Activated CD4-positive, alpha-beta T cell treated with anti-CD3 and anti-CD28 coated beads, Interleukin-2, Interleukin-6, amounts not matched to agents 100 ng/mL and 50 ng/mL, durations not matched to agents 16 hours and 8 hours (primary cell): ENCODE results near the gene HMX1.

Experiments
- DNase-seq: peaks from one replicate; pipeline ENCODE4 v3.0.0-alpha.2; 2020

The HMX1 gene

DNA sequence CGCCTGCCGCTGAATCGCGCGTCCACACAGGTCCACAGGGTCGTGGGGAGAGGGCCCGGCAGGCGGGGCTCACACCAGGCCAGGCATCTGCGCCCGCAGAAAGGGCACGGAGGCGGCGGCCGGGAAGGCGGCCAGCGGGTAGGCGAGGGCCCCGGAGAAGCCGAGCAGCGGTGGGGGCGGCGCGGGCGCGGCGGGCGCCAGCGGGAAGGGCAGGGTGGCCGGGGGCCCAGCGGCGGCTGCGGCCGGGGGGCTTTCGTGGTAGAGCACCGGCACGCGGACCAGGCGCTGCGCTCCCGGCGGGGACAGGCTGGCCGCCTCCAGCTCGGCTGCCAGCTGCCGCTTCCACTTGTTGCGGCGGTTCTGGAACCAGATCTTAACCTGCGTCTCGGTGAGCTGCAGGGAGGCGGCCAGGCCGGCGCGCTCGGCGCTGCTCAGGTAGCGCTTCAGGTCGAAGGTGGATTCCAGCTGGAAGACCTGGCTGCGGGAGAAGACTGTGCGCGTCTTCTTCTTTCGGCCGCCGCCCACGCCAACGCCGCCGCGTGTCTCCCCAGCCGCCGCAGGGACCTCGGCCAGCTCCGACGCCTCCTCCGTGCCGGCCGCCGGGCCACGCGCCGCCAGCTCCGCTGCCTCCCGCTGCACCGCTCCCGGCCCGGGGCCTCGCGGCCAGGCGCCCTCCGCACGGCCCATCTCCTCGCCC is 3.9 kb downstream of the HMX1 start:
- DNase-seq = no peak

DNA sequence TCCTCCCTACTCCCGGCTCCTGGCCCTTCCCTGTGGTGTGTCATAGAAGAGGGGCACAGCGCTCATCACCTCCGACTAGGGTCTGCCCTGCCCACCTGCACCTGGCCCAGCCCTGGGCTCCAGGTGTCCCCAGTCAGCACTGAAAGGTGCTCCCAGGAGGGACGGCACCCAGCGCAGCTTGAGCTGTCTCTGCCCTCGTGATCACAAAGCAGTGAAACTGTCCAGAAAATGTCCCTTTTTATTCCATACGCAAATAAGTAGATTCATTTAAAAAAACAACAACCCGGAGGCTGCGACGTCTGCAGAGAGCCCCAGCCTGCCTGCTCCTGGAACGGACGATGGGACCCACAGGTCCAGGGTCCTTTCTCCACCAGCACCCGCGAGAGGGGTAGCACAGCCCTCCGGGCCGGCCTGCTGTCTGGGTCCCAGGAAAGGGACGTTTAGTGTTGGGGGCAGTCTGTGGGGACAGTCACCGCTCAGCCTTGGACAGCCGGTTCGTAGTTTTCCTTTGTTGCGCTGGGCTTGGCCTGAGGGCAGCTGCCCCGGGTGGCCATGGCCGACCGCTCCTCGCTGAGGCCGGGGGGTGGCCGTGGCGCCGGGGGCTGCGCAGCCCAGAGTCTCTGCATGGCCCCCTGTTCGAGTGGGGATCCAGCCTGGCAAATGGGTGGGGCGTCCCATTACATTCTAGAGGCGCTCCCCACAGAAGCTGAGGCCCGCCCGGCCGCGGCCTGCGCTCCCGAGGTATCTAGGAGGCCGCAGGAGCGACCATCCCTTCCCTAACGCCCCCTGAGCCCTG is 4.6 kb downstream of the HMX1 start:
- DNase-seq = no peak

DNA sequence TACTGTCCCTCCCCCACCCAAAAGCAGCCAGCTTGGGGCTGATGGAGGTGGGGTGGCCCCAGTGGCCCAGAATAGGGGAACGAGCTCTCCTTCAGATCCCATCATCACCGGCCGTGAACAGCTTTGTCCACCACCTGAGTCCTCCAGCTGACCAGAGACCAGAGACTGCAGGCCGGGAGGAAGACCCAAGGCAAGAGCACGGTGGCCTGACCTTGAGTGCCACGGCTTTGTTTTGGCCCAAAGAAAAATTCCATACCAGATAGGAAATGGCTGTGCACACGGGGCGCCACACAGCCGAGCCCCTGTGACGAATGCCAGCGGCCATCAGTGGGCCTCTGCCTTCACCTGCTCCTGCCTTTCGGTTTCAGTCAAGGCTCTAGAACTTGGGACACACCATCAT is 5.2 kb downstream of the HMX1 start:
- DNase-seq = no peak

DNA sequence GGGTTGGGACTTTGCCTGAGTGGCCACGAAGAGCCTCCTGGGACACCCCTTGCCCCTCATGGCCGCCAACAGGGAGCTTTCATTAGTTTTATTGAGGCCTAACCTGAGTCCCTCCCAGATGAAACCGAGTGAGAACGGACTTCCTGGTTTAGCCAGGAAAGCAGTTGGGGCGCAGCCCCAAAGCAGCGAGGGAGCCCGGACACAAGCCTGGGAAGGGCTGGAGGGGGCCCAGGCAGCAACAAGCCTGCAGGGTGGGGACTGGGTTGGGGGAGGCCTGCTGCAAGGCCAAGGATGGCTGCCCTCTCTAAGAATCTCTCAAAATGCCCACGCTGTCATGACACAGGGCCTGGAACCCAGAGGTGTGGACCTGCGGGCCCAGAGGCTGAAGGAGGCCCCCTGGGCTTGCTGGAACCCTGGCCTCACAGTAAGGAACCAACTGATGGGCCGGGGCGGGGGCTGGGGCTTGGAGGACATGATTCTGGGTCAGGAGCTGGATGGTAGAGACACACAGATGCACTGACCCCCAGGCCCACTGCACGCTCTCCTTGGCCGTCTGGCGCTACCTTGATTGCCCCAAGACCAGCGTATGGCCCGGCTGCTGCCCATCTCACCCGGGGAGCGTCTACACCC is 5.8 kb downstream of the HMX1 start:
- no peak for DNase-seq

DNA sequence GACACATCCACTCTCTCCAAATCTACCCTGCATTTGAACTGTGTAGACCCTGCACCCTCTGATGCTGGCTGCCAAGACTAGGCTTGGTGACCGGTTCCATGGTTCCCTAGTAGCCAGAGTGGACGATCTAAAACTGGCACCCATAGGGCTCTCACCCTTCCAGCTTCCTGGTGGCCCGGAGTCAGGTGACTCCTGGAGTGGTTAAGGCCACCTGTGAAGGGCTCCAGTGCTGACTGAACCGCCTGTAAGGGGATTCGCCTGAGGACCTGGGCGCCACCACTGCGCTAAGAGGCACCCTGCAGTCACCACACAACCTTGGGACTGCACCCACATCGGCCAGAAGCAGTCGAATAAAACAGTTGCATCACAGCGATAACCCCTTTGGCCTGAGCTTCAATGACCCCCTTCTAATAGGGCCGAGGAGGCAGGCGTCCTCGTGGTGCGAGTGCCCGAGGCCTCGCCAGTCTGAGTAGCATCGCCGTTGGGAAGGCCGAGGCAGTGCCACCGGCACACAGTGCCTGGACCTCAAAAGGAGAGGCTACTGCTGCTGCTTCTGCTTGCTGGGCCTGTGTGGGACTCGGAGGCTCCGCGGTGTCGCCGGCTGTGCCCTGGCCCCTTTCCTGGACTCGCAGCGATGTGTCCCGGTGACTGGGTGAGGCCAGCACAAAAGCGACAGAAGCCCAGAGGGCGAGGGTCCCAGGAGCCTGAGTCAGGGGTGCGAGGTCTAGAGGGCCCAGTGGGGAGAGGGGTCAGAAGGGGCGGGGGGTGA is 6.5 kb downstream of the HMX1 start:
- no peak for DNase-seq

DNA sequence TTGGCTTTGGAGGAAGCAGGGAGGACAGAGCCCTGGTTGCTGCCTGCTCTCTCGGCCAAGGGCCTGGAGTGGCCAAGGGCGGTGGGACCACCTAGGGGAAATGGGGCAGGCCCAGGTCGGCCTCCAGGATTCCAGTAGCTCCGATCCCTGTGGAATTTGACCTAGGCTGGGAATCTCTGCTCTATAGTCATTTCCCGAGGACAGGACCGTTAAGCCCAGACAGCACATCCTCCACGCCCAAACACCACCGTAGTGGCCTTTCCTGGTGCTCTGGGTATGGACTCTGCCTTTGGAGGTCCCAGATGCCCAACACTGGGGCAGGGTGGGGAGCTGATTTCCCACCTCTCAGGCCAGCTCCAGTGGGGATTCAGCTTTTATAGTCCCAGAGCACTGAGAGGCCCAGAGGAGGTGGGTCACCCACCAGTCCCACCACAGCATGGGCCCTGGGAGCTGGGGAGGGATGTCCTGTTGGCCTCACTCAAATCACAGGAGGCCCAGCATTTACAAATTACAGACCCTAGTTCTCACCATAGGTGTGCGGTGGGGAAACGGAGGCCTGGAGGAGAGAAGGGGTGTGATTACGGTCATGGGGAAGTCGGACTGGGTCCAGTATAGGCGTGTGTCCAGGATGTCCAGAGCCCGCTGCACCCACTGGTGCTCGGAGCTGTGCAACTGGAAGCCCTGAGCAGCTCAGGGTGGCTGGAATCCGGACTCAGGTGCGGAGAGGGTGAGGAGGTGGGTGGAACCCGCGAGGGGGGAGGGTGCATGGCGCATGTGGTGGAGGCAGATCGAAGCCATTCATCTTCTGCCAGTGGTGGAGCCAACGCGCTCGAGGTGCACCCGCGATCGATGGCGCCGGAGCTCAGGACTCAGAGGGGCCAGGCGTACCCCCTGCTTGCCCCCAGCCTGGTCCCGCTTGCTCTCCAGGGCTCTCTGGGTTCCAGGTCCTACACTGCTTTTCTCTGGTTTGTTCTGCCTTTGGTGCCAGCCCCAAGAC is 7.7 kb downstream of the HMX1 start:
- DNase-seq = no peak

DNA sequence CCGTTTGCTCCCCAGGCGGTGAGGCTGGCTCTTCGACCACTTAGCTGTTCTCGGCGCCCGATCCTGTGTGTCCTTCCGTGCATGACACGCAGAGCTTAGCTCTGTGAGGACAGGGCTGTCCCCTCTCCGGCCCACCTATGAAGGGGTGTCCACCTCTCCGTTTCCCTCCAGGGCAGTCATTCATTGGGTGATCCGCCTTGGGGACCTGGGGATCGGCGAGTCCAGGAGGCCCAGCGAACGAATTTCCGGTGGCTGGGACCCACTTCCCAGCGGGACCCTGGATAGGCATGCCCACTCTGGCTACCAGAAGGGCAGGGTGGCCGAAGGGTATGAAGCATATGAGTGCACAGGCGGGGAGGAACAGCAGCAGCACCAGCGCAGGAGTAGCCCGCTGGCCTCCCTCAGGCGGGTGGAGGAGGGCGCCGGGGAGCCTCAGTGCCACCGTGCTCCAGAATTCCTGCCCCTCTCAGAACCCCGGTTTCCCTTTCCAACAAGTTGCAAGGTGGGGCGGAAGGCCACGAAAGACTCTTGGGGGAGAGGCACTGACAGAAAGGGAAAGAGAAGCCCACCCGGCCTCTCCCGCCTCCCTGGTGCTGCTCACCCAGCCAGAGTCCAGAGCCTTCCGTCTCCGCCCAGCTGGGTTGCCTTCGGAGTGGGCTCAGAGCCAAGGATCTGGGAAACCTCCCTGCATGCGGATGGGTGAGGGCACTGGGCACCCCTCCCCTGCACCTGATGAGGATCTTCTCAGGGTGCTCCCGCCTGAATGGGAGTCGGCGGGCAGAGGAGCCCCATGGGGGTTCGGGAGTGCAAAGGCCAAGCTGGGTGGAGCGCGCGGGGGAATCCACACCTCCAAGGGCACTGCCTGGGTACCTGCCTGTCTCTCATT is 8.6 kb downstream of the HMX1 start:
- no peak for DNase-seq

DNA sequence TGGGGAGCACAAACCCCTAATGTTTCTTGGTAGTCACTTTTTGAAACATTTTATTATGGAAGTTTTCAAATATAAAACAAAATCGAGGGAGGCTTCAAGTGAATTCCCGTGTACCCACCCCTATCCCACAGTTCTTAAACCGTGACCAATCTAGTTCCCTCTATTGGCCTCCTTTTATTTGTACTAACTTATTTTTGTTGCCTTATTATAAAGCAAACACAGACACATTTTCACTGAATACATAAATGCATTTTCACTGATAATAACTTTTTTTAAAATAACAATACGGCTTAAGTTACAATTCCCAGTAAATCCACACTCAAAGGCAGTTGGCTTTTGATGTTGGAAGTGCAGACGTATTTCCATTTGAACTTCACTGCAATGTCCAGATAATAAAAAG is 9.3 kb downstream of the HMX1 start:
- DNase-seq = no peak

DNA sequence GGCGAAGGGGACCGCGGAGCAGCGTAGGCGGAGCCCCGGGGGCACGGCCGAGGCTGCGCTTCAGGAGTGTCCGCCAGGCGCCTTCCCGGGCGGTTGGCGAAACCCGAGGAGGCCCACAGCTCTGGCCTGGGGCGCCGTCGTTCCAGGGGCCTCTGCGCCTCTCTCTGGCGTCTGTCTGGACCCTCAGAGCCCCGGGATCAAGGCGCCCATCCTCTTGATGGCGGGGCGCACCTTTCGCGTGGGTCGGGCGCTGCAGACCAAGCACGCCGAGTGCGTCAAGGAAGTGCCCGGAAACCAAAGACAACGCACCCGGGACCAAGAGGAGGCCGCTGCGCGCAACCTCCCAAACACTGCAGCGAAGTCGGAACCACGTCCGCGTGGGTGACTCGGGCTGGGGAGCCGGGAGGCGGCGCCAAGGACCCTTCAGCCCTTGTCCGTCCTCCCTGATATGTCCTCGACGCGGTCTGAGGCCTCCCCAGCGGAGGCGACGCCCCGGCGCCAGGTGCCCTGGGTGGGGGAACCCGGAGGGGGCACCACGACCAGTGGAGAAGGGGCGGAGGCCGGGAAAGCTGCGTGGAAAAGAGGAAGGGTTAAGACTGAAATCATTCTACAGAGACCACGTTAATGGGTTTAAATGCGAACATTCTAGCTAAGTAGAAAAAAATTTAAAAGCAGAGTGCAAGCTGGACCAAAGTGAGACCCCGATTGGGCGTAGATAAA is 9.9 kb downstream of the HMX1 start:
- DNase-seq = no peak

DNA sequence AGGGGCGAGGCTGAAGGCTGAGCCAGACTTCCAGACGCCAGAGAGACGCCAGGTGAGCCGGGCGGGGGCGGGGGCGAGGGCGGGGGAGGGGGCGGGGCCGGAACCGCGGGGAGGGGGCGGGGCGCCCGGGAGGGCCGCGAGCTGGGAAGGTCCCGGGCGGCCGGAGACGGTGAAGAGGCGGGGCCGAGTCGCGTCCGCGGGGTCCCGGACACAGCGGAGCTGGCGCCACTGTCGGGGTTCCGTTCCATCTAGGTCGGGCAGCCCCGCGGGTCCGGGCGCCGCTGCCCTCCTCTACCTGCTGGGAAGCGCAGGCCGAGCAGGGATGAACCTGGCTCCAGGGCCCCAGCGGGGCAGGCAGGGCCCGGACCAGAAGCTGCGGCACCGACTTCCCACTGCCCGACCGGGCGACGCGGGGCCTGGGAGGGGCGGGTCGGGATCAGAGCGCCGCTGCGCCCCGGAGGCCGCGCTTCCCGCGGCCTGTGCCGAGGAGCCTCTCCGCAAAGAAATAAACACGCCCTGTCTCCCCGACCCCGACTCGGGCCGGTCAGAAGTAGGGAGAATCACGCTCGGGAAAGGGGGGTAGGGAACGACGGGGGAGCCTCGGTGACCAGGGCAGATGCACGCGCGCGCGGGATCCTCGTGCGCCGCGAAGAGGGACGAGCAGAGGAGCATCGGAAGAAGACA is 10.6 kb downstream of the HMX1 start:
- no peak for DNase-seq

DNA sequence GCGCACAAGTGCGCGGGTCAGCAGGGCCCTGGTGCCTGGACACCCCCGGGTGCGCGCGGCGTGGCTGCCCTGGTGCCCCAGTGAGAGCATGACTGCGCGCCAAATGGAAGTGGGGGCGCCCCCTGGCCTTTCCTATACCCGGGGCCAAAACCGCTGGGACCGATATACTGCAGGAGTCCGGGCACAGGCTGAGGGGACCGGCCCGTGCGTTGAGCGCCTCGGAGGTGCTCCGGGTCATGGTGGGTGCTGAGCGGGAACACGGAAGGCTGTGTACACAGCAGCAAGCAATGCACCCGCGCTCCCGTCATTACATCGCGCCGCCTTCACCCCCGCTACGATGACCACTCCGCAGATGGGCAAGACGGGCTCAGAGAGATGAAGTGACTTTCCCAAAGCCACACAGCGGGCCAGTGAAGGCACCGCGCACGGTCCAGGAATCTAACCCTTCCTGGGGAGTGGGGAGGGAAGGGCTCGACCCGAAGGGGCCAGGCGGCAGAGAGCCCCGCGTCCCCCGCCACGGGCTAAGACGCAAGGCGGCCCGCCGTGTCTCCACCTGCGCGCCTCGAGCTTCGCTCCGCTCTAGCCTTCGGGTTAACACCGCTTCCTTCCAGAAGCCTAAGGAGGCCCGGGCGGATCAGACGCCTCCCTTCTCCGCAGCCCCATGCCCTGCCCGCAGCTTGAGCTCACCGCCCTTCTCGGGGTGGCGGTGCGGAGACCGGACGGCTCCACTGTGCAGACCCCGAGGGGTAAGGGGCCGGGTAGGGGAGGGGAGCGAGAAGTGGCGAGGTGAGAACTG is 11.3 kb downstream of the HMX1 start:
- no peak for DNase-seq

DNA sequence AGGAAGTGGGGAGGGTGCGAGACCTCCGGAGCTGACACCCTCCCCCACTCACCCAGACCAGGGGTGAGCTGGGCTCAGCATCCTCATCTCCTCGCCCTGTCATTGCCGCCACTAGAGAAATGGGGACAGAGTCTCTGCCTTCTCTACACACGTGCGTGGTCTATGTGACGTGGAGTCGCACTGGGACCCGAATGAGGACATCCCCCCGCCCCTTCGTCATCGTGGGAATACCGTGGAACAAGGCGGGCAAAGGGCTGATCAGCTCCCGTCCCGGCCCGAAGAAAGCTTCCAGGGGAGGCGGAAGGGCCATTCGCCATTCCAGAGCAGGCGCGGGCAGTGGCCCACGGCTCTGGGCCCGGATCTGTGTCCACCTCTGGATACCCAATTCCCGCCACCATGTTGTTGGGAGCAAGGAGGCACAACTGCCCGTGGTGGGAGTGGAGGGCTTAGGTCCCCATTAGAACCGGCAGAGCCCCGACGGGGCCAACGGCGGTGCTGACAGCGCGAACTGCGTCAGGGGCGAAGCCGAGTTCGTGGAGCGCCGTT is 12.0 kb downstream of the HMX1 start:
- no peak for DNase-seq

DNA sequence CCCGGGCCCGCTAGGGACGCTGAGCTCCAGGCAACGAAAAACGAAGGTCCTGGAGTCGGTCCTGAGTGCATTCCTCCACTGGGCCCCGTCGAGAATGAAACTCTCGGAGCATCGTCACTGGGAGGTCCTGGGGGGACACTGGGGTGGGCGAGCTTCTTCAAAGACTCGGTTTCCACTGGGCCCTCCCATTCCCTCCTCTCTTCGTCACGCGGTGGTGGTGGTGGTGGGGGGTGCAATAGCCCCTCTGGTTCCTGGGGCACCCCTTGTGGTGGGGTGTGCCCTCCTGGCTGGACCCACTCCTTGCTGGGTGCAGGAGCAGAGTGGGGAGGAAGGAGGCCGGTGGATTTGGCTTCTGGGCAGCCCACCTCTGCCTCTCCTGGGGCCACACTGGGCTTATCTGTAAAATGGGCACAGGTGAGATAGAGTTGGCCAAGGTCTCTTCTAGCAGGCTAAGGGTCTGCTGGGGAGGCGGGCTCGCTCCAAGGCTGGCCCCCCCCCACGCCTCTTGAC is 12.9 kb downstream of the HMX1 start:
- DNase-seq = no peak

DNA sequence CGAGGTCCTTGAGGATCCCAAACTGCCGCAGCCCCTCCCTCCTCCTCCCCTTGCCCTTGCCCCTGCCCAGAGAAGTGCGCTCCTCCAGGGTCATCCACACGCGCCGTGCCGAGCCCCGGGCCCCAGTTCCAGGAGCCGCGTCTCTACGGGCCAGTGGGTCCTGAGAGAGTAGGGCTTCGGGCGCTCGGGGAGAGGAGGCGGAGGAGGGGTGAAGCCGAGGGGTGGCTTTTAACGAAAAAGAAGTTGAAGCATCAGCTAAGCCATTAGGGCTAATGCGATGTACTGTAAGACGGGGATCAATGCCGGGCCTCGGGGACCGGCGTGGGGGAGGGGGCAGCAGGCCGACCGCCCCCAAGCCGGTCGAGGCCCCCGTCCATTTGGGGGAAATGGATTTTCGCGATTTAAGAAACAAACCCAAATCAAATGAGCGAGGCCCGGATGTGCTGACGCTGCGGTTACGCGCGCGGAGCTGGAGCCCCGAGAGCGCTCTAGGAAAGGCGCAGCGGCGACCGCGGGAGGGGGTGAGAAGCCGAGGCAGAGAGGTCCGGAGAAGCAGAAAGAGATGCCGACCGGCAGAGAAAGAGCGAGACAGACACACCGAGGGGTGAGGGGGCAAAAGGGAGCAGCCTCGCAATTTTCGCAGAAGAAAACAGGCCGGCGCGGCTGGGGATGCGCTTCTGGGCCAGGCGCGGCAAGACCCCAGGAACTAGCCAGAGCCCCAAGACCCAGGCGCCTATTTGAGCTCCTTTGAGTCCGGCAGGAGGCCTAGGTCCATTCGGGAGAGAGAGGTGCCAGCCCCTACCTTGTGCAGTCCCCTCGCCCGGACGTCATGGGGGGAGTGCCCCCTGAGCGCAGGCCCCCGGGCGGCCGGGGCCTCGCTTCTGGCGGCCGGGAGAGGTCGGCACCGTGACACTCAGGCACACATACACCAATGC is 13.6 kb downstream of the HMX1 start:
- DNase-seq = no peak

DNA sequence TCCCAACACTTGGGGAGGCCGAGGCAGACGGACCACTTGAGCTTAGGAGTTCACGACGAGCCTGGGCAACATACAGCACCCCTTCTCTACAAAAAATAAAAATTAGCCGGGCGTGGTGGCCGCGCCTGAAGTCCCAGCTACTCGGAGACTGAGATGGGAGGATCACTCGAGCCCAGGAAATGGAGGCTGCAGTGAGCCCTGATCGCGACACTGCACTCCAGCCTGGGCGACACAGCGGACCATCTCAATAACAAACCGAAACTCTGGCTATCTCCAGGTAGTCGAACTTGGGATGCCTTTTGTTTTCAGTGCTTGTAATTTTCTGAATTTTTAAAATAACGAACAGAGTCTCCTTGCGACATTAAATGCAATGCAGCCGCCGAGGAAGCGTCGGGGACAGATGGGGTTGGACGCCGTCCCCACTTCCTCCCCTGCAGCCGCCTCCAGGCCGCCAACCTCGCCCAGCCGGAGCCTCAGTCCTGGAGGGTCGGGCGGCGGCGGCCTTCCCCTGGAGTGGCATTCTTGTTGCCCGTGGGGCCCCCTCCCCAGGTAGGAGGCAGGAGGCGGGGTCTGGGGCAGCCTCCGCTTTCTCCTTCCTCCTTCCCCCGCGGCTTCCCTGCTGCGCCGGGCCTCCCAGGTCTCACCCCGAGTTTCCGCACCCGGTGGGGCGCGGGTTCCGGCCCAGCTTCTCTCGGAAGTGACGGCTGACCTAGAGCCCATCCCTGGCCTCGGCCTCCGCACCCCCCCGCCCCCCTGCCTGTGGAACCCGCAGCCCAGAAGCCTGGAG is 14.6 kb downstream of the HMX1 start:
- no peak for DNase-seq

DNA sequence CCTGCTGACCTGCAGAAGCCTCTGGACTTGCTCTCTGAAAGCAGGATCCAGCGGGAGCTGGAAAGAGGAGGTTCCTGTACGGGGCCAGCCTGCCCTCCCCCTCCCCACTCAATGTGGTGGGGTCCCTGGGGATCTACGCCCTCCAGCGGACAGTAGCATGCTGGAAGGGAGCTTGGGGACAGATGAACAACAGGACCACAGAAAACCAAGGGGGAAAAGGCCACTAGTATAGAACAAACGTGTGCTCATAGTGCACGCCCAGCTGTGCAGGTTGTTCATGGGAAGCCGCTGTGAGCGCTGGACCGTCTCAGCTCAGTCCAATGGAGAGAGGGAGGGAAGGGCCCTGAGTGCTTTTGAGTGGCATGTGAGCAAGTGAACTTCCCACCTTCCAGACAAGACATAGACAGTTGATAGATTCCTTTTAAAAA is 15.8 kb downstream of the HMX1 start:
- no peak for DNase-seq
